ENCODE data around the gene SLC34A1. TPM values are rescaled to one million over a fixed set of nuclear protein-coding genes. Genes with fewer than 3 reads are reported as not detected.

The SLC34A1 gene
- total RNA-seq, 1 donor: not detected

DNA sequence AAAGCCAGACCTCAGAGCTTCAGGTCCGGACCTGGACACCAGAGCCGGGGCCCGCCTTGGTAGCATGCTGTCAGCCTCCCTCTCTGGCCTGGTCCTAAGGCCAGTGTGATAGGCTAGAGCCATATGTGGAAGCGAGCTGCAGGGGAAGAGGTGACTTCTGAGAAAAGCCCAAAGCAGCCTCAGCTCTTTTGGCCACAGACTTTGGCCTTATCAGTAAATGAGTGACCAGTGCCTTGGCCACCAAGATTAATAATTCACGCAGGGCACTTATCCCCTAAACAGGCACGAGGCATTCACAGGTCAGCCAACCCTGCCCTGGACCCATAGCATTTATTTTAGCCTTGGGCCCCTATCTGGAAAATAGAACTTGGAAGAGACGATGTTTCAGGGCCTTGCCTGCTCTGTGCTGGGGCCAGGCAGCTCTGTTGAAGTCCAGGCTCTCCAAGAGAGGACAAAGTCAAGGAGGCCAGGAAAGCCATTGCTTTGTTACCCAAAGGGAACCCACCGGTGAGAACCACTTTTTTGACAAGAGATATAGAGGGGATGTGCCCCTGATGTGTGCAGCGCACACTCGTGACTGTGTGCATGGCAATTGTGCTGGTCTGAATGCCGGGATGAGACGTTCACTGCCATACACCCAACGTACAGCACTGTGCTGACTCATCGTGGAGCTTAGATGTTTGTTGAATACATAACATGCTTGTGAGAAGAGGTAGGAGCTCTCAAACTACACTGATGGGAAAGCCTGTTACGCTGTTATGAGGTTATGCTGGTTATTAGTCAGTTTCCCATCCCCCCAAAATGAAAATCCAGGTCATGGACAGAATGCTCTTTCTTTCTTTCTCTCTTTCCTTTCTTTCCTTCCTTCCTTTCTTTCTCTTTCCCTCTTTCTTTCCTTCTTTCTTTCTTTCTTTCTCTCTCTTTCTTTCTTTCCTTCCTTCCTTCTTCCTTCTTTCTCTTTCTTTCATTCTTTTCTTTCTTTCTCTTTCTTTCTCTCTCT is 5.0 kb upstream of the SLC34A1 start:
- no peak overlapping the region for H3K4me3 ChIP-seq (ENCODE audit: low read depth, low read length)
- TF ChIP-seq, protein P1, sequence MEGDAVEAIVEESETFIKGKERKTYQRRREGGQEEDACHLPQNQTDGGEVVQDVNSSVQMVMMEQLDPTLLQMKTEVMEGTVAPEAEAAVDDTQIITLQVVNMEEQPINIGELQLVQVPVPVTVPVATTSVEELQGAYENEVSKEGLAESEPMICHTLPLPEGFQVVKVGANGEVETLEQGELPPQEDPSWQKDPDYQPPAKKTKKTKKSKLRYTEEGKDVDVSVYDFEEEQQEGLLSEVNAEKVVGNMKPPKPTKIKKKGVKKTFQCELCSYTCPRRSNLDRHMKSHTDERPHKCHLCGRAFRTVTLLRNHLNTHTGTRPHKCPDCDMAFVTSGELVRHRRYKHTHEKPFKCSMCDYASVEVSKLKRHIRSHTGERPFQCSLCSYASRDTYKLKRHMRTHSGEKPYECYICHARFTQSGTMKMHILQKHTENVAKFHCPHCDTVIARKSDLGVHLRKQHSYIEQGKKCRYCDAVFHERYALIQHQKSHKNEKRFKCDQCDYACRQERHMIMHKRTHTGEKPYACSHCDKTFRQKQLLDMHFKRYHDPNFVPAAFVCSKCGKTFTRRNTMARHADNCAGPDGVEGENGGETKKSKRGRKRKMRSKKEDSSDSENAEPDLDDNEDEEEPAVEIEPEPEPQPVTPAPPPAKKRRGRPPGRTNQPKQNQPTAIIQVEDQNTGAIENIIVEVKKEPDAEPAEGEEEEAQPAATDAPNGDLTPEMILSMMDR (IDR thresholded peaks at IDR 0.05; ENCODE audit: insufficient read depth, low read length): no peak
- peak; percentile 54 for DNase-seq (ENCODE audit: low read depth)

DNA sequence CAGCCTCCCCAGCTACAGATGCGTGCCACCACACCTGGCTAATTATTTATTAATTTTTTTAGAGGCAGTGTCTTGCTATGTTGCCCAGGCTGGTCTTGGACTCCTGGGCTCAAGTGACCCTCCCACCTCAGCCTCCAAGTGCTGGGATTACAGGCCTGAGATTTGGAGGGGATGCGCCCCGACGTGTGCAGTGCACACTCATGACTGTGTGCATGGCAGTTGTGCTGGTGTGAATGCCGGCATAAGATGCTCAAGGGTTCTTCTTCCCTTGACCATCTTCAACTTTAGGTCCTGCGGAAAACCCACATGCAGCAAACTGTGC is 3.5 kb upstream of the SLC34A1 start:
- H3K4me3 ChIP-seq (ENCODE audit: low read depth, low read length): no peak overlapping the region
- DNase-seq (ENCODE audit: low read depth): no peak
- TF ChIP-seq, protein P1 (IDR thresholded peaks at IDR 0.05; ENCODE audit: insufficient read depth, low read length): no peak

DNA sequence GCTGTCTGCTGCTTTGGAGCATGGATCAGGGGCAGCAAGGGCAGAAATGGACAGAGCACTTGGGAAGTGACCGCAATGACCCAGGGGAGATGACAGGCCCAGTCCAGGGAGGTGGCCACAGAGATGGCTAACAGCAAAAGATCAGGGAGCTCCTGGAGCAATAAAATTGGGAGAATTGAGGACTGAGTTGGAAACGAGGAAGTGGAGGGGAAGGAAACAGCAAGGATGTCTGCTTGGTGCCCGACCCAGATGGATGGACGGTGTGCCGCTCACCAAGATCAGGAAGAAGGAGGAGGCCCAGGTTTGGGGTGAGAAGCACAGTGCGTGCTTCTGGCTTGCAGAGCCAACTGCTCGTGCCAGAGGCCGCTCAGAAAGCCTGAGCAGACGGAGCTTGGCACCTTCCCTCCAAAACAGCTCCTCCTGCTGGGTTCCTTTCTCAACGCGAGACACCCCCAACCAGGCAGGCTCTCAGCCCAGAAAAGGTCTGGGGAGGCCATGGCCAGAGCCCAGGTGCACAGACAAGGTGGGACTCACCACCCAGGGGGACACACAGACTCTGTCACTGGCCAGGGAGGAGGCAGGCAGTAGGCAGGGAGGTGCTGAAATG is 1.7 kb upstream of the SLC34A1 start:
- peak; percentile 48 for DNase-seq (ENCODE audit: low read depth)
- TF ChIP-seq, protein P1 (IDR thresholded peaks at IDR 0.05; ENCODE audit: insufficient read depth, low read length): peak; percentile 55
- H3K4me3 ChIP-seq (ENCODE audit: low read depth, low read length): no peak overlapping the region

DNA sequence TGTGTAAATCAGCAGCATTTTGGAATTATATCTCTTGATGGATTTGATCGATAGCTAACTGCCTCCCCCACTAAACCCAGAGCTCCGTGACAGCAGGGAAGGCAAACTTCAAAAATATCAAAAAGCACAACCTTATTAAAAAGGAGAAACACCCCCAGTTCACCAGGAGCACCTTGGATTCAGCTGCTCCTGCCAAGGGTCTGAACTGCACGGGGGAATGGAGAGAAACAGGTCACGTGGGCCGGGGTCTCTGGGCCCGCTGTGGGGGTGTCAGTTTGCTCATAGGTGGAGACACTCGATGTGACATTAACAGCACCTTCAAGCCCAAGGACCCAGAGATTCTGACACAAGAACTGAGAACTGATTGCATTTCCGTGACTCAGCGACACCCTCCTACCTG is 1.1 kb upstream of the SLC34A1 start:
- TF ChIP-seq, protein P1 (IDR thresholded peaks at IDR 0.05; ENCODE audit: insufficient read depth, low read length): no peak
- no peak for DNase-seq (ENCODE audit: low read depth)
- H3K4me3 ChIP-seq (ENCODE audit: low read depth, low read length): no peak overlapping the region

DNA sequence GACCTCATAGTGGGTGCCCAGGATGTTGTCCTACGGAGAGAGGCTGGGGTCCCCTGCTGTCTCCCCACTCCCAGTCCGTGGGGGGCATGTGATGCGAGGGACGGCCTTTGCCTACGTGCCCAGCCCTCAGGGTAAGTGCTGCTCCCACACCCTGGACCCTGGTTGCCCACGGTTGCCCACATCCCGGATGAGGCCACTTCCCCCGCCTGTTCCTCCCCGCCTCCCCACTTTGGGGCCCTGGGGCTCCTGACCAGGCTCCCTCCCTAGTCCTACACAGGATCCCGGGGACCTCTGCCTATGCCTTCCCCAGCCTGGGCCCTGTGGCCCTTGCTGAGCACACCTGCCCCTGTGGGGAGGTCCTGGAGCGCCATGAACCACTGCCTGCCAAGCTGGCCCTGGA is 1.5 kb downstream of the SLC34A1 start:
- no peak overlapping the region for H3K4me3 ChIP-seq (ENCODE audit: low read depth, low read length)
- no peak for DNase-seq (ENCODE audit: low read depth)
- TF ChIP-seq, protein P1 (IDR thresholded peaks at IDR 0.05; ENCODE audit: insufficient read depth, low read length): no peak

DNA sequence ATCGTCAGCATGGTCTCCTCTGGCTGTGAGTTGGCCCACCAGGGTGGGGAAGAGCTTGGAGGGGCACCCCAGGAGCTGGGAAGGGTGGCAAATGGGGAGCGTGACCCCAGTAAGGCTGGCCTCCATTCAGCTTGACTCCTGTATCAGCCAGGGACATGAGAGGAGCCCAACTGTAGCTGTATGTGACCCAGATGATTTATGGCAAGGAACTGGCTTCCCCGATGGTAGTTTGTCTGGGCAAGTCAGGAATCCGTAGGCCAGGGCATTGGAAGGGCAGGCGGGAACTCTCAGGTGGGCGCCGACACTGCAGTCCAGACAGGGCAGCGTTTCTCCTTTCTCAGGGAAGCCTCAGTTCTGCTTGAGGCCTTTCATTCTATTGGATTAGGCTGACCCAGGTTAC is 2.3 kb downstream of the SLC34A1 start:
- DNase-seq (ENCODE audit: low read depth): no peak
- no peak overlapping the region for H3K4me3 ChIP-seq (ENCODE audit: low read depth, low read length)
- TF ChIP-seq, protein P1 (IDR thresholded peaks at IDR 0.05; ENCODE audit: insufficient read depth, low read length): no peak
